HEK293T (cell line): ENCODE data around the gene SALL1.

Experiments
- CTCF ChIA-PET: fragments of 350-600 bp; formaldehyde crosslinking; extraction: SDS; loops from one replicate; lab custom pipeline; 2021; ENCODE audit warnings: antibody characterized with exemption, inconsistent platforms; lab: Yijun Ruan, JAX
- POLR2A ChIA-PET: fragments of 350-600 bp; formaldehyde crosslinking; extraction: SDS; loops from one replicate; lab custom pipeline; 2020; ENCODE audit warnings: antibody characterized with exemption, inconsistent platforms; lab: Yijun Ruan, JAX
- DNase-seq: peaks from one replicate; pipeline ENCODE4 v3.0.0; 2012; ENCODE audit warnings: mixed read lengths; ENCODE audit errors: extremely low spot score
- ARNT ChIP-seq: fragments of 450-650 bp; IDR thresholded peaks from 2 replicates; pipeline ENCODE4 v1.6.1; 2017; ENCODE audit warnings: mild to moderate bottlenecking
- BHLHE40 ChIP-seq: fragments of 450-650 bp; IDR thresholded peaks from 2 replicates; pipeline ENCODE4 v1.6.1; 2016; ENCODE audit warnings: mild to moderate bottlenecking, moderate library complexity, borderline replicate concordance
- CTBP1 ChIP-seq: fragments of 450-650 bp; IDR thresholded peaks from 2 replicates; pipeline ENCODE4 v1.6.1; 2016; ENCODE audit warnings: borderline replicate concordance
- ELF4 ChIP-seq: fragments of 450-650 bp; IDR thresholded peaks from 2 replicates; pipeline ENCODE4 v1.6.1; 2017; ENCODE audit warnings: antibody characterized with exemption
- FOXA1 ChIP-seq: fragments of 450-650 bp; IDR thresholded peaks from 2 replicates; pipeline ENCODE4 v1.6.1; 2016; ENCODE audit warnings: mild to moderate bottlenecking
- FOXK2 ChIP-seq: fragments of 450-650 bp; IDR thresholded peaks from 2 replicates; pipeline ENCODE4 v1.6.1; 2016; ENCODE audit warnings: mild to moderate bottlenecking
- FOXM1 ChIP-seq: fragments of 450-650 bp; IDR thresholded peaks from 2 replicates; pipeline ENCODE4 v1.6.1; 2017; ENCODE audit warnings: mild to moderate bottlenecking, borderline replicate concordance
- HDGF ChIP-seq: fragments of 450-650 bp; IDR thresholded peaks from 2 replicates; pipeline ENCODE4 v1.6.1; 2017; ENCODE audit warnings: antibody characterized with exemption, borderline replicate concordance
- L3MBTL2 ChIP-seq: fragments of 450-650 bp; conservative IDR thresholded peaks from 2 replicates; pipeline ENCODE4 v1.6.1; 2016; ENCODE audit warnings: mild to moderate bottlenecking
- LEF1 ChIP-seq: fragments of 450-650 bp; IDR thresholded peaks from 2 replicates; pipeline ENCODE4 v1.6.1; 2017; ENCODE audit warnings: mild to moderate bottlenecking, borderline replicate concordance
- NFRKB ChIP-seq: fragments of 450-650 bp; IDR thresholded peaks from 2 replicates; pipeline ENCODE4 v1.6.1; 2016; ENCODE audit warnings: mild to moderate bottlenecking, moderate library complexity
- PKNOX1 ChIP-seq: fragments of 450-650 bp; IDR thresholded peaks from 2 replicates; pipeline ENCODE4 v1.6.1; 2016
- SP1 ChIP-seq: fragments of 450-650 bp; IDR thresholded peaks from 2 replicates; pipeline ENCODE4 v1.6.1; 2017
- SUZ12 ChIP-seq: fragments of 450-650 bp; IDR thresholded peaks from 2 replicates; pipeline ENCODE4 v1.6.1; 2016; ENCODE audit warnings: mild to moderate bottlenecking
- TARDBP ChIP-seq: fragments of 450-650 bp; IDR thresholded peaks from 2 replicates; pipeline ENCODE4 v1.6.1; 2016
- ZNF384 ChIP-seq: fragments of 450-650 bp; IDR thresholded peaks from 2 replicates; pipeline ENCODE4 v1.6.1; 2016

The SALL1 gene

GRCh38 chr16:51138178-51138577, 12.9 kb downstream of the SALL1 start:
- POLR2A ChIA-PET = no interaction called here
- CTCF ChIA-PET = no interaction called here
- DNase-seq = no peak
- TF ChIP-seq SUZ12 (no peak), ZNF384 (no peak), TARDBP (no peak), LEF1 (no peak), SP1 (no peak), ARNT (no peak), CTBP1 (no peak), ELF4 (no peak), HDGF (no peak), NFRKB (no peak), L3MBTL2 (no peak), PKNOX1 (no peak), BHLHE40 (no peak), FOXK2 (no peak), FOXM1 (no peak)

- POLR2A ChIA-PET = no interaction called here
- CTCF ChIA-PET = no interaction called here
- TF ChIP-seq FOXK2 (no peak), ZNF384 (no peak), PKNOX1 (no peak), FOXM1 (no peak), TARDBP (no peak), CTBP1 (no peak), LEF1 (no peak), L3MBTL2 (no peak), FOXA1 (no peak), HDGF (no peak), SUZ12 (no peak), ELF4 (no peak)
- no peak for DNase-seq
These were observed 14.0 kb downstream of the SALL1 start for GRCh38 chr16:51137097-51137496.

- ChIA-PET POLR2A (no interaction called here), CTCF (no interaction called here)
- no peak for DNase-seq
- TF ChIP-seq ARNT (no peak), TARDBP (no peak), CTBP1 (no peak), FOXK2 (no peak), SP1 (no peak), FOXM1 (no peak), FOXA1 (no peak), HDGF (no peak), SUZ12 (no peak), PKNOX1 (no peak), ELF4 (no peak), NFRKB (no peak), L3MBTL2 (no peak), ZNF384 (no peak), BHLHE40 (no peak), LEF1 (no peak)
These were observed 16.2 kb downstream of the SALL1 start for GRCh38 chr16:51134876-51135275.

GRCh38 chr16:51134269-51134812, 16.7 kb downstream of the SALL1 start:
- no peak for DNase-seq
- ChIA-PET POLR2A (no interaction called here), CTCF (no interaction called here)
- TF ChIP-seq FOXA1 = no peak
- no peak for TF ChIP-seq ARNT
- no peak for TF ChIP-seq FOXM1
- no peak for TF ChIP-seq CTBP1
- TF ChIP-seq FOXK2 = no peak
- TF ChIP-seq ELF4 = no peak
- no peak for TF ChIP-seq LEF1
- no peak for TF ChIP-seq ZNF384
- no peak for TF ChIP-seq L3MBTL2
- TF ChIP-seq HDGF = no peak
- TF ChIP-seq TARDBP = no peak
- no peak for TF ChIP-seq PKNOX1
- no peak for TF ChIP-seq SUZ12
- TF ChIP-seq NFRKB = no peak
- no peak for TF ChIP-seq SP1
- no peak for TF ChIP-seq BHLHE40

- no peak for DNase-seq
- ChIA-PET CTCF (interaction anchor here (0.6 kb wide), 1 partner anchor 93 kb away, joined by 6 read pairs; no protein-coding TSS in a partner anchor), POLR2A (interaction anchor here (1.0 kb wide), 1 partner anchor 11 kb away, joined by 3 read pairs; no protein-coding TSS in a partner anchor)
- no peak for TF ChIP-seq SP1
These were observed 17.4 kb downstream of the SALL1 start for GRCh38 chr16:51133688-51134087.

- TF ChIP-seq PKNOX1 (peak; percentile 60), HDGF (no peak), SUZ12 (no peak), L3MBTL2 (no peak), TARDBP (no peak), BHLHE40 (no peak), NFRKB (no peak), FOXK2 (no peak), ELF4 (no peak)
- no peak for DNase-seq
- ChIA-PET POLR2A (interaction anchor here (1.0 kb wide), 1 partner anchor 10 kb away, joined by 3 read pairs; no protein-coding TSS in a partner anchor), CTCF (no interaction called here)
These were observed 17.9 kb downstream of the SALL1 start for GRCh38 chr16:51133183-51133582.
